HepG2 (cell line): ENCODE results near the gene PSRC1. TPM values are rescaled to one million over a fixed set of nuclear protein-coding genes. Genes with fewer than 3 reads are reported as not detected.
A peak's percentile ranks its signal among the peaks of the same experiment; 100 is the strongest.

Source experiments
- CAMTA2 ChIP-seq: sonication (generic); formaldehyde crosslinking; IDR thresholded peaks from 2 replicates; pipeline ENCODE4 v1.4.0; 2020; ENCODE audit warnings: mild to moderate bottlenecking, missing genetic modification reagents, borderline replicate concordance
- EZH2 ChIP-seq: conservative IDR thresholded peaks from 2 replicates; pipeline ENCODE4 v1.6.1; 2012; ENCODE audit warnings: mild to moderate bottlenecking, low read depth, low read length, moderate library complexity
- GFI1 ChIP-seq: sonication (generic); formaldehyde crosslinking; IDR thresholded peaks from 2 replicates; pipeline ENCODE4 v1.5.0; 2020; ENCODE audit warnings: missing genetic modification reagents, mild to moderate bottlenecking, borderline replicate concordance
- GZF1 ChIP-seq: sonication (generic); formaldehyde crosslinking; IDR thresholded peaks from 2 replicates; pipeline ENCODE4 v1.5.1; 2020; ENCODE audit warnings: mild to moderate bottlenecking, missing genetic modification reagents
- HNF4G ChIP-seq, 2 experiments: sonication (generic) in 1 of 2; formaldehyde crosslinking in 1 of 2; IDR thresholded peaks; 2 replicates each; pipeline versions ENCODE4 v1.4.0 to v1.6.1; 2011 to 2020; ENCODE audit warnings: borderline replicate concordance in 2 of 2, low read depth in 2 of 2, mild to moderate bottlenecking in 2 of 2, low read length in 1 of 2, missing genetic modification reagents in 1 of 2, moderate library complexity in 1 of 2
- KDM1A ChIP-seq: IDR thresholded peaks from 2 replicates; pipeline ENCODE4 v1.6.1; 2016; ENCODE audit warnings: missing compliant biosample characterization
- MXI1 ChIP-seq: IDR thresholded peaks from 3 replicates; pipeline ENCODE4 v1.6.1; 2012; ENCODE audit warnings: low read depth, low read length, inconsistent platforms, borderline replicate concordance
- MYC ChIP-seq: sonication (generic); formaldehyde crosslinking; IDR thresholded peaks from 2 replicates; pipeline ENCODE4 v1.9.0; 2021; ENCODE audit warnings: missing genetic modification reagents, borderline replicate concordance
- NCOA1 ChIP-seq: sonication (generic); formaldehyde crosslinking; IDR thresholded peaks from 2 replicates; pipeline ENCODE4 v1.9.0; 2021; ENCODE audit warnings: missing genetic modification reagents
- NFIC ChIP-seq: IDR thresholded peaks from 2 replicates; pipeline ENCODE4 v1.6.1; 2012; ENCODE audit warnings: mild to moderate bottlenecking, low read length, inconsistent platforms
- RFX3 ChIP-seq: IDR thresholded peaks from 2 replicates; pipeline ENCODE4 v1.6.1; 2016; ENCODE audit warnings: missing biosample characterization, missing genetic modification reagents
- SMYD3 ChIP-seq: sonication (generic); formaldehyde crosslinking; IDR thresholded peaks from 2 replicates; pipeline ENCODE4 v1.8.1; 2023; ENCODE audit warnings: mild to moderate bottlenecking, missing genetic modification reagents
- YEATS4 ChIP-seq: sonication (generic); formaldehyde crosslinking; IDR thresholded peaks from 2 replicates; pipeline ENCODE4 v1.4.0; 2020; ENCODE audit warnings: missing genetic modification reagents, borderline replicate concordance
- ZBTB20 ChIP-seq: sonication (generic); formaldehyde crosslinking; IDR thresholded peaks from 2 replicates; pipeline ENCODE4 v1.8.1; 2023; ENCODE audit warnings: missing genetic modification reagents, low read depth, mild to moderate bottlenecking, borderline replicate concordance
- ZMYM2 ChIP-seq: sonication (generic); formaldehyde crosslinking; IDR thresholded peaks from 2 replicates; pipeline ENCODE4 v1.8.0; 2022; ENCODE audit warnings: mild to moderate bottlenecking, missing genetic modification reagents
- ZNF30 ChIP-seq: sonication (generic); formaldehyde crosslinking; IDR thresholded peaks from 2 replicates; pipeline ENCODE4 v1.5.0; 2020; ENCODE audit warnings: mild to moderate bottlenecking, missing genetic modification reagents
- ZNF441 ChIP-seq: sonication (generic); formaldehyde crosslinking; IDR thresholded peaks from 2 replicates; pipeline ENCODE4 v1.7.0; 2021; ENCODE audit warnings: missing genetic modification reagents, borderline replicate concordance
- ZNF564 ChIP-seq: sonication (generic); formaldehyde crosslinking; IDR thresholded peaks from 2 replicates; pipeline ENCODE4 v1.8.1; 2023; ENCODE audit warnings: mild to moderate bottlenecking, missing genetic modification reagents
- ZNF577 ChIP-seq: sonication (generic); formaldehyde crosslinking; IDR thresholded peaks from 2 replicates; pipeline ENCODE4 v1.4.0; 2020; ENCODE audit warnings: mild to moderate bottlenecking, low read depth, missing genetic modification reagents, borderline replicate concordance
- ZNF614 ChIP-seq: IDR thresholded peaks from 2 replicates; pipeline ENCODE4 v1.6.1; 2018; ENCODE audit warnings: missing biosample characterization, missing genetic modification reagents, inconsistent platforms, borderline replicate concordance
- ZNF615 ChIP-seq: sonication (generic); formaldehyde crosslinking; IDR thresholded peaks from 2 replicates; pipeline ENCODE4 v1.5.0; 2020; ENCODE audit warnings: mild to moderate bottlenecking, missing genetic modification reagents, borderline replicate concordance
- ZNF761 ChIP-seq: sonication (generic); formaldehyde crosslinking; conservative IDR thresholded peaks from 2 replicates; pipeline ENCODE4 v1.4.0; 2020; ENCODE audit warnings: mild to moderate bottlenecking, missing genetic modification reagents
- ZNF777 ChIP-seq: sonication (generic); formaldehyde crosslinking; IDR thresholded peaks from 2 replicates; pipeline ENCODE4 v1.4.0; 2020; ENCODE audit warnings: missing genetic modification reagents
- polyA plus RNA-seq, 8 experiments: library from polyadenylated mRNA; depleted of rRNA in 3 of 8; stranded (reverse) in 7 of 8; unstranded in 1 of 8; fragments of >200 nt; fragmentation: Illumina TruSeq in 4 of 8; extraction: Trizol in 4 of 8; gene quantifications; 2 replicates each; pipeline versions ENCODE4 v1.2.1 to v1.2.3, GENCODE V29; 2011 to 2016; ENCODE audit warnings: low read depth in 4 of 8, missing spikeins in 1 of 8, mixed read lengths in 1 of 8; ENCODE audit not compliant: insufficient read depth in 1 of 8
- total RNA-seq, 5 experiments: library from RNA; depleted of rRNA; stranded (reverse); fragments of >200 nt; fragmentation: Illumina TruSeq; extraction: Trizol; gene quantifications; 2 replicates each; pipeline ENCODE4 v1.2.3, GENCODE V29; 2016; ENCODE audit warnings: low read depth in 1 of 5
- TF ChIP-seq, protein P1 (sequence below): sonication (generic); formaldehyde crosslinking; IDR thresholded peaks from 2 replicates; pipeline ENCODE4 v1.5.0; 2020; ENCODE audit warnings: missing genetic modification reagents
- TF ChIP-seq, protein P2 (sequence below): IDR thresholded peaks from 2 replicates; pipeline ENCODE4 v1.6.1; 2016; ENCODE audit warnings: mild to moderate bottlenecking, missing biosample characterization, missing genetic modification reagents
- TF ChIP-seq, protein P3 (sequence below): sonication (generic); formaldehyde crosslinking; IDR thresholded peaks from 2 replicates; pipeline ENCODE4 v1.8.1; 2022; ENCODE audit warnings: low read depth, mild to moderate bottlenecking, missing genetic modification reagents

The PSRC1 gene
- total and polyA plus RNA-seq, 2 of the 13 experiments (the other 11 are each of a cell fraction or from before 2014, with no cell fraction given) = 28.6 to 30.3 TPM

DNA sequence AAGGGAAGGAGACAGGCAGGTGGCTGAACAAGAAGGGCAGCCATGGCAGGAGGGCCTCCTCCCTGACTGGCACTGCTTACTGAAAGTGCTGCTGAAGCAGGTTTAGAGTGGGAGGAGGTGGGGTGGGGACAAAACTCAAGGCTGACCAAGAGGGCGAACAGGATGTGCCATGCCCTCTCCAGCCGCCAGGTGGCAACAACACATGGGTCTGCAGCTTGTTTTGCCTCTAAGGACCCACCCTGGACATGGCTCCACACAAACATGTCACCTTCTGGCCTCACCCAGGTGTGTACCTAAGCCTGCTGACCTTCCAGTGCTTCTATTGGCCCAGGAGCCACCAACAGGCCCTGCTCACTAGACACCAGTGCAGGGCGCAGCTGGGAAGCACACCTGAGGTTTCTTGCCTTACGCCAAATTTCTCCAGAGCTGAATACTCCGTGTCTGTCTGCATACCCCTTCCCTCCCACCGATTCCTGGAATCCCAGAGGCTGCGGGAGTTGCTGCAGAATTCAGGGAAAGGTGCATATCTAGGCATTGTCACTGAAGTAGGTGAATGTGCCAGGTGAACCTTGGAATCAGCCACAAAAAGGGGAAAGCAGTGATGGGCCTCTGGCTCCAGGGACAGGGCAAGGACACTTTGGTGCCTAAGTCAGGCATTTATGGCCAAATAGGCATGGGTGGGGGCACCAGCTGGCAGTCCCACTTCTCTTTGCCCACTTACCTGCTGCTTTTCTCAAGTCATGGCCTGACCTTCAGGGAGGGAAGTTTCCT is 5.3 kb downstream of the PSRC1 start (continued):
- TF ChIP-seq HNF4G (IDR thresholded peaks at IDR 0.05; ENCODE audit: borderline replicate concordance, low read depth, low read length) (no peak), HNF4G (CRISPR knock-in tag; IDR thresholded peaks at IDR 0.05; ENCODE audit: borderline replicate concordance, low read depth) (peak; percentile 76; the same call in 1 of the 2 replicates), YEATS4 (0 out of 2 replicates have a peak, but pooled peaks have one; percentile 55), CAMTA2 (CRISPR knock-in tag) (no peak), MXI1 (peak; percentile 40; the same call in 1 of the 3 replicates), SMYD3 (CRISPR knock-in tag) (no peak), NCOA1 (no peak), EZH2 (no peak), ZNF441 (CRISPR knock-in tag) (peak; percentile 60; the same call in 1 of the 2 replicates), ZNF564 (CRISPR knock-in tag) (no peak), MYC (peak; percentile 60; the same call in 1 of the 2 replicates), ZNF577 (CRISPR knock-in tag) (no peak), ZNF614 (CRISPR knock-in tag) (no peak), ZMYM2 (CRISPR knock-in tag) (no peak), GZF1 (CRISPR knock-in tag) (no peak), NFIC (no peak), GFI1 (CRISPR knock-in tag) (0 out of 2 replicates have a peak, but pooled peaks have one; percentile 52), KDM1A (0 out of 2 replicates have a peak, but pooled peaks have one; percentile 34), RFX3 (CRISPR knock-in tag) (no peak), ZBTB20 (CRISPR knock-in tag) (no peak; the same call in 1 of the 2 replicates), ZNF615 (CRISPR knock-in tag) (no peak), ZNF777 (CRISPR knock-in tag) (no peak), ZNF761 (CRISPR knock-in tag) (no peak), ZNF30 (CRISPR knock-in tag) (no peak)
- TF ChIP-seq, protein P1, sequence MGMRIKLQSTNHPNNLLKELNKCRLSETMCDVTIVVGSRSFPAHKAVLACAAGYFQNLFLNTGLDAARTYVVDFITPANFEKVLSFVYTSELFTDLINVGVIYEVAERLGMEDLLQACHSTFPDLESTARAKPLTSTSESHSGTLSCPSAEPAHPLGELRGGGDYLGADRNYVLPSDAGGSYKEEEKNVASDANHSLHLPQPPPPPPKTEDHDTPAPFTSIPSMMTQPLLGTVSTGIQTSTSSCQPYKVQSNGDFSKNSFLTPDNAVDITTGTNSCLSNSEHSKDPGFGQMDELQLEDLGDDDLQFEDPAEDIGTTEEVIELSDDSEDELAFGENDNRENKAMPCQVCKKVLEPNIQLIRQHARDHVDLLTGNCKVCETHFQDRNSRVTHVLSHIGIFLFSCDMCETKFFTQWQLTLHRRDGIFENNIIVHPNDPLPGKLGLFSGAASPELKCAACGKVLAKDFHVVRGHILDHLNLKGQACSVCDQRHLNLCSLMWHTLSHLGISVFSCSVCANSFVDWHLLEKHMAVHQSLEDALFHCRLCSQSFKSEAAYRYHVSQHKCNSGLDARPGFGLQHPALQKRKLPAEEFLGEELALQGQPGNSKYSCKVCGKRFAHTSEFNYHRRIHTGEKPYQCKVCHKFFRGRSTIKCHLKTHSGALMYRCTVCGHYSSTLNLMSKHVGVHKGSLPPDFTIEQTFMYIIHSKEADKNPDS (CRISPR knock-in tag) = no peak
- TF ChIP-seq, protein P2, sequence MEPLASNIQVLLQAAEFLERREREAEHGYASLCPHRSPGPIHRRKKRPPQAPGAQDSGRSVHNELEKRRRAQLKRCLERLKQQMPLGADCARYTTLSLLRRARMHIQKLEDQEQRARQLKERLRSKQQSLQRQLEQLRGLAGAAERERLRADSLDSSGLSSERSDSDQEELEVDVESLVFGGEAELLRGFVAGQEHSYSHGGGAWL (CRISPR knock-in tag) = no peak
- TF ChIP-seq, protein P3, sequence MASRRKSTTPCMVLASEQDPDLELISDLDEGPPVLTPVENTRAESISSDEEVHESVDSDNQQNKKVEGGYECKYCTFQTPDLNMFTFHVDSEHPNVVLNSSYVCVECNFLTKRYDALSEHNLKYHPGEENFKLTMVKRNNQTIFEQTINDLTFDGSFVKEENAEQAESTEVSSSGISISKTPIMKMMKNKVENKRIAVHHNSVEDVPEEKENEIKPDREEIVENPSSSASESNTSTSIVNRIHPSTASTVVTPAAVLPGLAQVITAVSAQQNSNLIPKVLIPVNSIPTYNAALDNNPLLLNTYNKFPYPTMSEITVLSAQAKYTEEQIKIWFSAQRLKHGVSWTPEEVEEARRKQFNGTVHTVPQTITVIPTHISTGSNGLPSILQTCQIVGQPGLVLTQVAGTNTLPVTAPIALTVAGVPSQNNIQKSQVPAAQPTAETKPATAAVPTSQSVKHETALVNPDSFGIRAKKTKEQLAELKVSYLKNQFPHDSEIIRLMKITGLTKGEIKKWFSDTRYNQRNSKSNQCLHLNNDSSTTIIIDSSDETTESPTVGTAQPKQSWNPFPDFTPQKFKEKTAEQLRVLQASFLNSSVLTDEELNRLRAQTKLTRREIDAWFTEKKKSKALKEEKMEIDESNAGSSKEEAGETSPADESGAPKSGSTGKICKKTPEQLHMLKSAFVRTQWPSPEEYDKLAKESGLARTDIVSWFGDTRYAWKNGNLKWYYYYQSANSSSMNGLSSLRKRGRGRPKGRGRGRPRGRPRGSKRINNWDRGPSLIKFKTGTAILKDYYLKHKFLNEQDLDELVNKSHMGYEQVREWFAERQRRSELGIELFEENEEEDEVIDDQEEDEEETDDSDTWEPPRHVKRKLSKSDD (CRISPR knock-in tag) = no peak
